BE2C (cell line): Measurements from ENCODE around the gene MAPK1IP1L.

Experiments
- DNase-seq: peaks from one replicate; pipeline ENCODE4 v3.0.0-alpha.2; 2020
- H3K27me3 ChIP-seq: fragments of 250-450 bp; sonication (Bioruptor Pico); 2 replicates; pipeline ENCODE4 v1.5.1; 2020; ENCODE audit warnings: mild to moderate bottlenecking
- H3K36me3 ChIP-seq: fragments of 250-450 bp; sonication (Bioruptor Pico); 2 replicates; pipeline ENCODE4 v1.5.1; 2020; ENCODE audit warnings: mild to moderate bottlenecking
- H3K4me1 ChIP-seq: fragments of 250-450 bp; sonication (Bioruptor Pico); 2 replicates; pipeline ENCODE4 v1.5.1; 2020
- H3K4me3 ChIP-seq: 2 replicates; pipeline ENCODE4 v1.5.1; 2011; ENCODE audit warnings: low read depth, low read length
- H3K9me3 ChIP-seq: fragments of 250-450 bp; sonication (Bioruptor Pico); 2 replicates; pipeline ENCODE4 v1.5.1; 2020
- TF ChIP-seq, protein P1 (sequence below): IDR thresholded peaks from 2 replicates; pipeline ENCODE4 v1.5.1; 2012; ENCODE audit warnings: mild to moderate bottlenecking, low read depth, low read length

Gene MAPK1IP1L

DNA sequence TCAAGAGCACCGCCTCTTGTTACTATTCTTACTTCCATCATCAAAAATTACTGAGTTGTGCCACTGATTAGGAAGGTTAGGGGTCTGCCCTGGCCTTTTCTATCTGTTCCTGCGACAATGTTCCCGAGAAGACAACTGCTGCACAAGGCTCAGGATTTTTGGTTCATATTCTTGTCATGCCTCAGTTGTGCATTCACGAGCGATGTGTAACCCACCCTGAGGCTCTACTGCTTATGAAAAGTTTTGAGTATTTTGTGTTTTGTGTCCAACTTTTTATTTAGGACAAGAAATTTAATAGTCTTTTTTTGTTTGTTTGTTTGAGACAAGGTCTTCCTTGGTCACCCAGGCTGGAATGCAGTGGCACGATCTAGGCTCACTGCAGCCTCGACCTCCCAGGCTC, 54.5 kb downstream of the MAPK1IP1L start:
- Histone ChIP-seq H3K27me3 (no peaks in the 10 kb centered on the region), H3K36me3 (no peaks in the 10 kb centered on the region), H3K4me3 (no peak overlapping the region), H3K9me3 (no peaks in the 10 kb centered on the region), H3K4me1 (no peaks in the 10 kb centered on the region; the same call in 1 of the 2 replicates)
- TF ChIP-seq, protein P1, sequence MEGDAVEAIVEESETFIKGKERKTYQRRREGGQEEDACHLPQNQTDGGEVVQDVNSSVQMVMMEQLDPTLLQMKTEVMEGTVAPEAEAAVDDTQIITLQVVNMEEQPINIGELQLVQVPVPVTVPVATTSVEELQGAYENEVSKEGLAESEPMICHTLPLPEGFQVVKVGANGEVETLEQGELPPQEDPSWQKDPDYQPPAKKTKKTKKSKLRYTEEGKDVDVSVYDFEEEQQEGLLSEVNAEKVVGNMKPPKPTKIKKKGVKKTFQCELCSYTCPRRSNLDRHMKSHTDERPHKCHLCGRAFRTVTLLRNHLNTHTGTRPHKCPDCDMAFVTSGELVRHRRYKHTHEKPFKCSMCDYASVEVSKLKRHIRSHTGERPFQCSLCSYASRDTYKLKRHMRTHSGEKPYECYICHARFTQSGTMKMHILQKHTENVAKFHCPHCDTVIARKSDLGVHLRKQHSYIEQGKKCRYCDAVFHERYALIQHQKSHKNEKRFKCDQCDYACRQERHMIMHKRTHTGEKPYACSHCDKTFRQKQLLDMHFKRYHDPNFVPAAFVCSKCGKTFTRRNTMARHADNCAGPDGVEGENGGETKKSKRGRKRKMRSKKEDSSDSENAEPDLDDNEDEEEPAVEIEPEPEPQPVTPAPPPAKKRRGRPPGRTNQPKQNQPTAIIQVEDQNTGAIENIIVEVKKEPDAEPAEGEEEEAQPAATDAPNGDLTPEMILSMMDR, result no peak
- no peak for DNase-seq

DNA sequence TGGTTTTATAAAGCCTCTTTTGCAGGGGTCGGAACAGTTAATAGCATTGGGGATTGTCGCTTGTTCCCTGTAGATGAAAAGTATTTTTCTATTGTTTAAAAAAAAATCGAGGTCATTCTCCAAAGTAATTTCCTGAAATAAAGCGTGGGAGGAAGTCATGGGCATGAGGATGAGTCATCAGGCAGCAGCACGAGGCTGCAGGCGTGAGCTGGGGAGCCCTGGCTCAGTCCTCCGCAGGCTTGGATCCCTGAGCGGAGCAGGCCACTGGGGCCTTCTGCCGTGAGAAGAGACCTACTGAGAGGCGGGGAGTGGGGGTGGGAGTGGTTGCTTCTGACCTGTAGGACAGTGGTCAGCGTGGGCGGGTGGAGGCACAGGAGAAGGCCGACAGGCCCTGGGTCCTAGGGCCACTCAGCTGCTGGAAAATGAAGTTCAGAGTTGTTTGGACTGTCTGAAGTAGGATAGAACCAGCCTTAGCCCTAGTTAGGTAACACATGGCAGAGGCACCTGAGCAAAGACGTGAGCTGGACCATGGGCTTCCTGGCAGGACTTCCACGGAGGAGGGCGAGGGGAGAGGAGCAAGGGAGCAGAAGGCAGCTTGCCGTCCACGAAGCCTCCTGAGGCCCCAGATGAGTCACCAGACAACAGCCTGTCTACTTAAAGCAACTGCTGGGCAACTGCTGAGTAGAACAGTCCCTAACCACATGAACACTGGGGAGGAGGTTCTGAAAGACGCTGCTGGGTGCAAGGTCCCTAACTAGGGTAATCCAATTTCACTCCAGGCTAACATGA, 56.5 kb downstream of the MAPK1IP1L start:
- Histone ChIP-seq H3K4me3 (no peak overlapping the region), H3K4me1 (no peaks in the 10 kb centered on the region; the same call in 1 of the 2 replicates), H3K9me3 (no peaks in the 10 kb centered on the region), H3K27me3 (no peaks in the 10 kb centered on the region), H3K36me3 (no peaks in the 10 kb centered on the region)
- DNase-seq, result peak; percentile 43
- TF ChIP-seq, protein P1, result no peak

GRCh38 chr14:55109836-55110235, 58.4 kb downstream of the MAPK1IP1L start:
- no peak for DNase-seq
- H3K27me3 ChIP-seq, result no peaks in the 10 kb centered on the region
- H3K9me3 ChIP-seq, result no peaks in the 10 kb centered on the region
- H3K4me1 ChIP-seq, result no peaks in the 10 kb centered on the region; the same call in 1 of the 2 replicates
- TF ChIP-seq, protein P1, result no peak
- H3K4me3 ChIP-seq, result no peak overlapping the region
- no peaks in the 10 kb centered on the region for H3K36me3 ChIP-seq

GRCh38 chr14:55111122-55111708, 59.8 kb downstream of the MAPK1IP1L start:
- Histone ChIP-seq H3K36me3 (no peaks in the 10 kb centered on the region), H3K9me3 (no peaks in the 10 kb centered on the region), H3K4me3 (no peak overlapping the region), H3K27me3 (no peaks in the 10 kb centered on the region), H3K4me1 (peaks cover 2% of the 10 kb centered on the region)
- TF ChIP-seq, protein P1, result peak; percentile 16
- no peak for DNase-seq

DNA sequence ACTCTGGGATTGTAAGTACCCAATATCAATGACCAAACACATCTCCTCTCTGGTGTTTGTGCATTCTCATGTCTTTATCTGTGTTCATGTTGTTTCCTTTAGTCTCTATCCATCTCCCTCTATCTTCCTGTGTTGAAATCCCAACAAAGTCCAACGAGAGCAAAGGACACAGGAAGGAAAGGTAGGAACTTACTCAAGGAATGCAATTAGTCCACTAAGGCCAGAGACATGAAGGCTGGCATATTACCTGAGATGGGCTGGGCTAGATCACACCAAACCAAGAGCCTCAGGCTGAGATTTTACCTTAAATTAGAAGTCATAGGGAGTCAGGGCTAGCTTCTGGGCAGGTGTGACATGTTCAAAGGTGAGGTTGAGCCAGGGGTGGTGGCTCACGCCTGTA, 63.3 kb downstream of the MAPK1IP1L start:
- DNase-seq, result no peak
- H3K9me3 ChIP-seq, result no peaks in the 10 kb centered on the region
- H3K4me3 ChIP-seq, result no peak overlapping the region
- H3K36me3 ChIP-seq, result no peaks in the 10 kb centered on the region
- H3K27me3 ChIP-seq, result no peaks in the 10 kb centered on the region
- H3K4me1 ChIP-seq, result peaks cover 13% of the 10 kb centered on the region
- TF ChIP-seq, protein P1, result no peak

DNA sequence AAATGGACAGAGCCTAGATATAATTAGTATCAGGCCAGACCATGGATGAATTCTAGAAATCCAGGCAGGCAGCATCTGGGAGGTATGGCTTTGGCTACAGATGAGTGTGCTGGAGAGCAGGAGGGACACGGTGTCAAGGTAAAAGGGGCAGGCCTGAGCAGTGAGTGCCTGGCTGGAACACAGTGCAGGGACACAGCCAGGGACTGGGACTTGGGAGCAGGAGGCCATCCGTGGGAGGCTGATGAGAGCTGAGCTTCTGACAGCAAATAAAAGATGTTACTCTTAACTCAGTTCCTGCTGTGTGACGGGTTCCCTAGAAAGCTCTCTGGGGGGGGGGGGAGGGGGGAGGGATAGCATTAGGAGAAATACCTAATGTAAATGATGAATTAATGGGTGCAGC, 64.0 kb downstream of the MAPK1IP1L start:
- Histone ChIP-seq H3K4me1 (peaks cover 13% of the 10 kb centered on the region), H3K36me3 (no peaks in the 10 kb centered on the region), H3K27me3 (no peaks in the 10 kb centered on the region), H3K4me3 (no peak overlapping the region), H3K9me3 (no peaks in the 10 kb centered on the region)
- TF ChIP-seq, protein P1, result no peak
- DNase-seq, result no peak
